Muscle of back (tissue), 13 donors: Measurements from ENCODE around the gene SURF4. TPM values are rescaled to one million over a fixed set of nuclear protein-coding genes. Genes with fewer than 3 reads are reported as not detected.

Source experiments
- DNase-seq, 3 donors: peaks; one replicate each; pipeline versions ENCODE4 v3.0.0 to v3.0.0-alpha.2; 2013
- long read RNA-seq, 9 donors: transcript quantifications; one replicate each; lab custom pipeline, GENCODE V29; 2026
- polyA plus RNA-seq, 10 donors: library from polyadenylated mRNA; unstranded; fragments of 120-200 nt; gene quantifications; one replicate each; pipeline ENCODE4 v1.2.1, GENCODE V29; 2013; ENCODE audit not compliant: insufficient read length in 10 of 10

SURF4 gene
- polyA plus RNA-seq, result 100 to 1,000 TPM in 8 of 10 donors, 10 to 100 TPM in 2; 93.7 to 145 (median 104) TPM
- long read RNA-seq, donor 1, transcript SURF4-202 (6 exons, 2,984 nt), result major isoform, 38 of 39 reads
- long read RNA-seq, donor 1, partial matches to known transcripts, result 0 of 39 reads
- long read RNA-seq, donor 1, other reads (novel, unspliced or antisense), result 0 of 39 reads
- long read RNA-seq, donor 2, transcript SURF4-202 (6 exons, 2,984 nt), result major isoform, 27 of 27 reads
- long read RNA-seq, donor 2, partial matches to known transcripts, result 0 of 27 reads
- long read RNA-seq, donor 2, other reads (novel, unspliced or antisense), result 0 of 27 reads
- long read RNA-seq, donor 3, result 0 reads
- long read RNA-seq, donor 4, transcript SURF4-202 (6 exons, 2,984 nt), result major isoform, 31 of 31 reads
- long read RNA-seq, donor 4, partial matches to known transcripts, result 0 of 31 reads
- long read RNA-seq, donor 4, other reads (novel, unspliced or antisense), result 0 of 31 reads
- long read RNA-seq, donor 5, transcript SURF4-202 (6 exons, 2,984 nt), result major isoform, 58 of 59 reads
- long read RNA-seq, donor 5, partial matches to known transcripts, result 0 of 59 reads
- long read RNA-seq, donor 5, other reads (novel, unspliced or antisense), result 0 of 59 reads
- long read RNA-seq, donor 6, transcript SURF4-202 (6 exons, 2,984 nt), result major isoform, 42 of 48 reads
- long read RNA-seq, donor 6, partial matches to known transcripts, result 6 of 48 reads
- long read RNA-seq, donor 6, other reads (novel, unspliced or antisense), result 0 of 48 reads
- long read RNA-seq, donor 7, transcript SURF4-202 (6 exons, 2,984 nt), result major isoform, 28 of 33 reads
- long read RNA-seq, donor 7, partial matches to known transcripts, result 5 of 33 reads
- long read RNA-seq, donor 7, other reads (novel, unspliced or antisense), result 0 of 33 reads
- long read RNA-seq, donor 8, transcript SURF4-202 (6 exons, 2,984 nt), result major isoform, 46 of 46 reads
- long read RNA-seq, donor 8, partial matches to known transcripts, result 0 of 46 reads
- long read RNA-seq, donor 8, other reads (novel, unspliced or antisense), result 0 of 46 reads
- long read RNA-seq, donor 9, transcript SURF4-202 (6 exons, 2,984 nt), result major isoform, 5 of 5 reads
- long read RNA-seq, donor 9, partial matches to known transcripts, result 0 of 5 reads
- long read RNA-seq, donor 9, other reads (novel, unspliced or antisense), result 0 of 5 reads

DNA sequence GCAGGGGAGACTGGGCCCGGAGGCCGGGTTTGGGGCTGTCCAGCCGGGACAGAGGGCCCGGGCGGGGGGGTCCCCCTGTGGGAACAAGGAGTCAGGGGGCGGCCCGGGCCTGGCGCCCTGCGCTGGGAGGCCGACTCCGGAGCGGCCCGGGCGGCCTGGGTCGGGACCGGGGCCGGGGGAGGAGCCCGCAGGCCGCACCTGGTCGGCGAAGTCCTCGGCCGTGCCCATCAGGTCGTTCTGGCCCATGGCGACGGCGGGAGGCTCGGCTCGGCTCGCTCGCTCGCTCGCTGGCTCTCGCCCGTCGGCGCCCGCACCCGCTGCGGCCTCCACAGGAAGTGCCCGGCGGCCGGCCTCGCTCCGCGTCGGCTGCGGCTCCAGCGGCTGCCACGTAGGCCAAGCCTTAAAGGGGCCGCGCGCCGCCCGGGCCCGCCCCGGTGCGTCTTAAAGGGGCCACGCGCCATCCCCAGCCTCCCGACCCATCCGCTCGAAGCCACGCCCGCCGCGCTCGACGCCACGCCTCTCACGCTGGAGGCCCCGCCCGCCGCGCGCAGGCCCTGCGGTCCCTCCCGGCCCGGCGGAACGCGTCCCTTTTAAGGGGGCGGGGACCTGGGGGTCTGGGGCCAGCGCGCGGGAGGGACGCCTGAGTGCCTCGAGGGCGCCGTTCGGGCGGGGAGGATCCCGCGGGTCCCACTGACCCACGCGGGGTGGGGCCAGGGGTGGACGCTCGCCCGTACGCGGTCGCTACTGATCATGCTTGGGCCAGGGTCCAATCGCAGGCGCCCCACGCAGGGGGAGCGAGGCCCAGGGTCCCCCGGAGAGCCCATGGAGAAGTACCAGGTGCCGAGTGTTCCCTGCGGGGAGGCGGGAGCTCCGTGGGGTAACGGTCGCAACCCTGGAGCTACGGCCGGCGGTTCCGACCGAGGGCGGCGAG, at the start of gene SURF4, which contains the start of gene STKLD1:
Gene SURF4 (minus strand): TSS at position 337 of the 931 bp plus-strand sequence. CDS start 91 bp downstream, at position 246.
Gene STKLD1 (plus strand): TSS at position 643 of the 931 bp plus-strand sequence. CDS start 108 bp downstream, at position 751.
- peak; percentile 97 to 98 (median 97) for DNase-seq

DNA sequence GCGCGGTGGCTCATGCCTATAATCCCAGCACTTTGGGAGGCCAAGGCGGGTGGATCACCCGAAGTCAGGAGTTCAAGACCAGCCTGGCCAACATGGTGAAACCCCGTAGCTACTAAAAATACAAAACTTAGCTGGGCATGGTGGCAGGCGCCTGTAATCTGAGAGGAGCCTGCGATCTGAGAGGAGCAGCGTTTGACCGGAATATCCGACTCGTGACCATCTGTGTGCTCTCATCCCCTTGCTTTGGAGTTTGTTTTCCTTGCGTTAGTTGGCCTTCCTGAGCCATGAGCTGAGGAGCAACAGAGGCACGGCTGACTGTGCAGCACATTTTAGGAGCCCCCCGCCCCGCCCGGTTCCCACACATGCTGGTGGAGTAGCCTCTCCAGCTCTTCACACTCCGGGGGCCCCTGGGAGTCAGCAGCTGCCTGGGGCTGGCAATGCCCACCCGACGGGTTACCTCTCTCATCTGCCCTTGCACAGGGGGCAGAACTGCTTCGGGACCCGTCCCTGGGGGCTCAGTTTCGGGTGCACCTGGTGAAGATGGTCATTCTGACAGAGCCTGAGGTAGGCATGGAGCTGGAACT, 49.3 kb upstream of the SURF4 start:
- DNase-seq, result no peak

DNA sequence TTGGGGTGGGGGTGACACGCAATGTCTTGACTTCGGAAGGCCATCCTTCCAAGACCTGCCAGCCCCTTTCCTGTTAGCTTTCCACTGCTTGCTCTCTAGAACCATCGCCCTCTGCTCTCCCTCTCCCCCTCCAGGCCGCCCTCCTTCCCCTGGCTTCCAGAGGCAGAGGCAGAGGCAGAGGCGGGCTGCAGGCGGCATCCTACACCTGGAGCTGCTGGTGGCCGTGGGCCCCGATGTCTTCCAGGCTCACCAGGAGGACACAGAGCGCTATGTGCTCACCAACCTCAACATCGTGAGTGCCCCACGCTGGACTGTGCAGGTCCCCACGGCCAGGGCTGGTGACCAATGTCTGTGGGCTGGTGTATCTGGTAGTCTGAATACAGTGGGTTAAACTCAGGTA, 48.3 kb upstream of the SURF4 start:
- DNase-seq, result no peak

DNA sequence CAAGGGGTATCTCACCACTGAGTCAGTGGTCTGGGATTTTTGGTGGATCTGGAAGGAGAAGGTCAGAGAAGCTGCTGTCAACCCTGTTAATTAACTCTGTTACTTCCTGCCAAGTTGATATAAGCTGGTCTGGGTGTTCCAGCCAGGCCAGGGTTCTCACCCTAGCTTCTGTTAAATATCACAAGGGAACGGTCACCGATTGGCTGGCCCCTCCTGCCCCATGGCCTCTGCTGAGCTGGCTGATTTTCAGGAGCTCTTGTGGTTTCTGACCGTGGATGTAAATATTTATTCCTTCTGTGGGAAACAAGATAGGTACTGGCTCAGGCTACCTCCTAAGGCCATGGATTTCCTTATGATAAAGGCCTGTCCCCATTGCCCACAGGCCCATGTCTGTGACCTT, 47.4 kb upstream of the SURF4 start:
- DNase-seq, result no peak

DNA sequence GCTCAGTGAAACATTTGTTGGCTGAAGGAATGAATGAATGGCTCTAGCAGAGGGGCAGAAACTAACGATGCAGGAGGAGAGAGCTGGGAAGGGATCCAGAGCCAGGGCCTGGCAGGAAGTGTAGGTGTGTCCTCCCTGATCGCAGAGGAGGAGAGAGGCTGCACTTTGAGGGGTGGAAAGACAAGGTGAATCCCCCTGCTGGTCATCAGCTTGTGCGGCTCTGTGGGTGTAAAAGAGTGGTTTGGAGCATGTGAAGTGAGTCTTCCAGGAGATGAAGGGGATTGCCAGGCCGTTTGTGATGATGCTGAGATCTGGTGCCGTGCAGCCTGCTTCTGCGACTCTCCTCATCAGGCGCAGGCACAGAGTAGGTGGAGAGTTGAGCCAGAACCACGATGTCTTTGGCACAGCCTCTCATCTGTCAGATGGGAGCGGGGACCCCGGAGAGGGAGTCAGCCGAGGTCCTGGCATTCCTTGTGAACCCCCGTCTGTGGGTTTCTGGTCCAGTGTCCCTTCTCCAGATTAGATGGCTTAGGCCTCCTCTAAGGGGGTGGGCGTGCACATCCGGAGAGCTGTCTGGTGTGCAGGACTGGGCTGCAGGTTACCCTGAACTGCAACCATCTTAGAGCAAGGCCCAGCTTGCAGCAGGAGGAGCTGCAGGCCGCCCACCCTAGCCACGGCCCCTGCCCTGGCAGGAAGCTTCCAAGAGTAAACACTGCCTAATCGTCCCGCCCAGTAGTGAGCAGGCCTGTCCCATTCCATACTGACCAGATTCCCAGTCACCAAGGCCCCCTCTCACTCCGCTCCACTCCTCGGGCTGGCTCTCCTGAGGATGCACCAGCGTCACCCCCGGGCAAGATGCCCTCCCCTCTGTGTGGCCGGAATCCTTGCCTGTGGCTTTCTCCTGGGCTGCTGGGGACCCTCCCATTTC, 46.0 kb upstream of the SURF4 start, which contains the start of gene ADAMTS13:
Gene ADAMTS13 (plus strand): TSS at position 753 of the 928 bp plus-strand sequence. CDS start 77 bp downstream, at position 830.
- no peak for DNase-seq

DNA sequence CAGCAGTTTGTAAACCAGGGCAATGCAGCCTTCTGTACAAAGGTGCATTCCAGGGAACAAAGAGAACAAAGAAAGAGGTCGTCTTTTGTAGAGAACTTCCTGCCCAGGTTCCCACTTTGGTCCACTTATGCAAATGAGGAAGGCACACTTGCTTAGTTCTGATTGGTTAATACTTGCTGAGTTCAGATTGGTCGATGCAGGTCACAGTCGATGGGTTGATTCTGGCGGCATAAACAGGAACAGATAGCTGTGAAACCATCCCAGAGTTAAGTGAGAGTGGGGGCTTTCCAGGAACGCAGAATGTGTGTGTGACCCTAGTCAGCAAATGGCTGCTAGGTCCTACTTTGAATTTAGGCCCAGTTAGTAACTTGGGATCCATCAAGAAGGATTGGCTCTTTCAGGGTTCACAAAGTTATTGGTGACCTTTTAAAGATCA, 44.5 kb upstream of the SURF4 start:
- DNase-seq, result no peak

DNA sequence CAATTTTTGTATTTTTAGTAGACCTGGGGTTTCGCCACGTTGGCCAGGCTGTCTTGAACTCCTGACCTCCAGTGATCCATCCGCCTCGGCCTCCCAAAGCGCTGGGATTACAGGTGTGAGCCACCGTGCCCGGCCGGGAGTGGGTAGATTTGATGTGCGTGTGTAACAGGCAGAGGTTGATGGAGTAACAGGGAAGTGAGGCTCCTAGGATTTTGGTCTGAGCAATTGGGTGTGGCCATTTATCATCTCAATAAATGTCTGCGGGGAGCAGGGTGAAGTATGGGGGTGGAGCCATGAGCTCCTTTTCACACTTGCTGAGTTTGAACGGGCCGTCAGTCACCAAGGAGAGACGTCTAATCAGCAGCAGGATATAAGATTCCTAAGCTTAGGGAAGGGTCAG, 43.1 kb upstream of the SURF4 start:
- no peak for DNase-seq

DNA sequence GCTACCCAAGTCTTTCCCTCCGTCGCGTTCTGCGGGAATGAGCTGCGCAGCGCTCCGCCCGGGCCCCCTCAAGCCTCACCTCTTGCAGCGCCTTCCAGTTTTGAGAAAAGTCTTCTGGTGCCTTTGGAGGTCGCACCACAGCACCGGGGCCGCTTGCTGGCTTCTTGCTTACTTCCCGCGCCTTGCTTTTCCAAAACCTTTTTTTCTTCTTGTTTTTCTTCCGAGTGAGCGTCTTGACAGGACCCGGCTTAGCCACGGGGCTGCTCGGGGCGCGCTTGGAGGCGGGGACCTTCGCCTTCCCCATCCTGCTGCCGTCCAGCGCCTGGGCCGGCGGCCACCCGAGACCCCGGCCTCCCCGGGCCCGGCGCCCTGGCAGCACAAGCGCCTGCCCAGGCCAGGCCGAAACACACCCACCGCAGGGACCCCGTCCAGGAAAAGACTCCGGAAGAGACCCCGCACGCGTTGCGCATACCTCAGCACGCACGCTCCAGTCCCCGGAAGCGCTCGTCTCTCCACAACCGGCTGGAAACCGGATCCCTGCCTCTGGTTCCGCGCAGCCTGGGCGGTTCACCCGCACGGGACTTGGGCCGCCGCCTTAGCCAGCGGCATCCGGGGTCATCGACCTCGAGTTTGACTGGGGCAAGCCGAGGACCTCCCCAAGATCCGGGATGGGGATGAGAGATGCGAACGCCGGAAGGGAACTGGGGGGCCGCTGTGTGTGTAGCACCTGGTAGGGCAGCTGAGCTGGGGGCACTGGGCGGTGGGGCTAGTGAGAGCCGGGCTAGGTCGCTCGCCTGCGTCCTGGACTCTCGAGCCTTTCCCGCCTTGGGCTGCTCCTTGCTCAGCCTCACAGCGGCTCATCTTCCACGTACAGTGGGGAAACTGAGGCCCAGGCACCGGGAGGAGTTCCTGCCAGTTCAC, 41.9 kb upstream of the SURF4 start, which contains the start of gene REXO4:
Gene REXO4 (minus strand): TSS at position 470 of the 921 bp plus-strand sequence. CDS start 166 bp downstream, at position 304.
- DNase-seq, result peak; percentile 81 to 97 (median 89)

DNA sequence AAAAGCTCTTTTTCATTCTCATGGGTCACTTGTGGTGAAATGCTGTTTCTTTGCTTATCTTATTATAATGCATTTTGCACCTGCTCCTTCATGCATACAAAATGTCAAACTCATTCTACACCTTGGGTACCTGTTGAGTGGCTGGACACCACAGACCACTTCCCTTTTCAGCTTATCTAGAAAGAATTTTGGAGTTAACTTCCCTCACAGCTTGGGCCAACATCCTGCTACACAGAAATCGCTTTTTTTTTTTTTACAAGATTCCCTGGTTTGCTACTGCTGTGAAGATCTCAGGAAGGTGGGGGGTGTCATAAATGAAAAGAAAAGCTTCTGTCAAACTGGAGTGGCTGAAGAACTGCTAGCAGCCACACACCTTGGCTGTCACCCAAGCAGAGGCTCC, 39.3 kb upstream of the SURF4 start:
- DNase-seq, result no peak

DNA sequence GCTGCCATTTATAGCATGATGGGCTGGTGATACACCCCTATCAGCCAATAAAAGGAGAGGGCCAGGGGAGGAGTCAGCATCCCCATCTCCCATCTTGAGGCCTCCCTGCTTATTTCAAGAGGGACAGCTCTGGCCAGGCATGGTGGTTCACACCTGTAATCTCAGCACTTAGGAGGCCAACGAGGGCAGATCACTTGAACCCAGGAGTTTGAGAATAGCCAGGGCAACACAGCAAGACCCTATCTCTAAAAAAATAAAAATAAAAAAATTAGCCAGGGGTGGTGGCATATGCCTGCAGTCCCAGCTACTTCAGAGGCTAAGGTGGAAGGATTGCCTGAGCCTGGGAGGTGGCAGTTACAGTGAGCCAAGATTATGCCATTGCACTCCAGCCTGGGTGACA, 32.2 kb upstream of the SURF4 start:
- no peak for DNase-seq

DNA sequence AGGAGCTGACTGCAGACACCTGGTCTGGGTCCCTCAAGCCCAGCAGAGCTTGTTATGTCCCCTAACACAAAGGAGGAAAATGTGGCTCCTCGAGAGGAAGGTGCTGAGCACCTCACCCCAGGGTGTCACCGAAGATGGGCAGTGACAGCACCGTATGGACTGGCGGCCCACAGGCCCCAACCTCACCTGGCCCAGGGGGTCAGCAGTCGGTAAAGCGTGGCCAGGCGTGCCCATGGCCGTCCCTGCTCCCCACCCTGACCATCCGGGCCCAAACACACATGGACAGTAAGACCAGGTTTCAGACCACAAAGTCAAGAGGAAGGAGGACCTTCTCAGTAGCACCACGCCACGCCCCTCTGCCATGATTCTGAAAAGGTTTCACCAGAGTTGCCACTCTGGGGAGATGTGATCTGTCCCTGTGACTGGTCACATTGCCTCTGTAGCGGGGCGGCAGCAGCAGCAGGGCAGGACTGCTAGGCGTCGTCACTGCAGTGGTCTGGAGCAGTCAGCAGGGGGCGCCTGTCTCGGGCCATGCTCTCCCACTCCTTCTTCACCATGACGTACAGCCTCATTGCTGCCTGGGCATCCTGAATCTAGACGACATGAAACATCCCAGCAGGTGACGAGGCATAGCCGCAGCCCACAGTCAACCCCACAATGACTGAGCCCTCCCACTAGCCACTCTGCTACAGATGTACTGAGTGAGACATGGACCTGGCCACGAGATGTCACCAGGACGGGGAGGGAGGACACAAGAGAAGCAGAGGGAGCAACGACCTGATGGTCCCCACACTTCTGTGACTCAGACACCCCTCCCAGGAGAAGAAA, 30.8 kb upstream of the SURF4 start:
- DNase-seq, result peak; percentile 36 to 79 (median 65)

DNA sequence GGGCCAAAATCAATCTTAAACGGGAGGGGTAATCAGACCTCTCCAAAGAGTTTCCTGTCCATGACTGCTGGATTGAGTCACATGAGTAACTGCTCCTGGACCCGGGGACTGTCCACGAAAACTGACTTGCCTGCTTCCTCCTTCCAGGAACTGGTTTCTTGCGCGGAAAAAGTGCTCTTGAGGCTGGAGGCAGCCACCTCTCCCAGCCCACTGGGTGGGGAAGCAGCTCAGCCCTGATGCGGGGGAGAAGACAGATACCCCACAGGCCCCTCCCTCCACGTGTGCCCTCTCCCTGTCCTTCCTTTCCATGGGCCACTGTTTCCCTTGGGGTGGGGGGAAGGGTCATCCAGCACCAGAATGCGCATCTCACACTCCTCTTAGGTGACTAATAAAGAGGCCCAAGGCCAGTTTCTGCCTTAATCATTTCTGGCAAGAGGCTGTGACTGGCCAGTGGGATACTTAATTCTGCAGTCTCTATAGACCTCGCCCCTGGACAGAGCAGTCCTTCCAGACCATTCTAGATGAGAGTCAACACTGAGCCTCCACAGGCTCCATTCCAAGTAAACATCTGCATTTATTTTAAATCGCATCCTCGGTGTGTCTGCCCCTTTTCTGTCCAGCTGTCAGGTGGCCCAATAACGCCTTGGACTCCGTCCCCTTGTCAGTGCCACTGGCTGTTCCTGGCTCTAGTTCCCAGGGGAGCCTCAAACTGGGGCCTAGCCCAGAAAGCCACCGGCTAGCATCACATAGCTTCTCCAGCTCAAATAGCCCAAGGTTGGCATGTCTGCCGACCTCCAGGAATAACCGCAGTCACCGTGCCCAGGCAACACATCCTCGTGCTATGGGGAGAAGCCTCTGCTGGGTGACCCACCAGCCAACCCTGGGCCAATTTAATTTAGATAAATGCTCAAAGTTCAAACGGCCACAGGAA, 29.9 kb upstream of the SURF4 start:
- DNase-seq, result peak; percentile 20 to 66 (median 65)

DNA sequence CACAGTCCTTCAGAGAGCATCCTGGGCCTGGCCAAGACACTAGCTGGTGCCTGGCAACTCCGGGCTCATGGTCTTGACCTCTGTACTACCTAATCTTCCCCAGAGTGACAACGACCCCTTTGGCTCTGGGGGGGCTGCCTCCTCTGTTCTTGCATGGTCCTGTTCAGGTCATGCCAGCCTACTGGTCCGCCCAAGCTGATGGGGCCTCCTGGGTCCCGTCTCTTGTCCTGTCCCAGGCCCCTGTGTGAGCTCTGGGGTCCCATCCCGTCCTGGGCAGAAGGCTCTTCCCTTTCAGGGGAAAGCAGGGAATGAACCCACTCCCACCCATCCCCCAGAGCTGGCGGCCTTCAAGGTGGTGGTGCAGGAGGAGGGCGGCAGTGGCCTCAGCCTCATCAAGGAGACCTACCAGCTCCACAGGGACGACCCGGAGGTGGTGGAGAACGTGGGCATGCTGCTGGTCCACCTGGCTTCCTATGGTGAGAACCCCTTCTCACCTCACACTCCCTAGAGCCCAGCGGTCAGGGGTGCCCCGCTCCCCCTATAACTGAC, 28.7 kb upstream of the SURF4 start:
- DNase-seq, result no peak

DNA sequence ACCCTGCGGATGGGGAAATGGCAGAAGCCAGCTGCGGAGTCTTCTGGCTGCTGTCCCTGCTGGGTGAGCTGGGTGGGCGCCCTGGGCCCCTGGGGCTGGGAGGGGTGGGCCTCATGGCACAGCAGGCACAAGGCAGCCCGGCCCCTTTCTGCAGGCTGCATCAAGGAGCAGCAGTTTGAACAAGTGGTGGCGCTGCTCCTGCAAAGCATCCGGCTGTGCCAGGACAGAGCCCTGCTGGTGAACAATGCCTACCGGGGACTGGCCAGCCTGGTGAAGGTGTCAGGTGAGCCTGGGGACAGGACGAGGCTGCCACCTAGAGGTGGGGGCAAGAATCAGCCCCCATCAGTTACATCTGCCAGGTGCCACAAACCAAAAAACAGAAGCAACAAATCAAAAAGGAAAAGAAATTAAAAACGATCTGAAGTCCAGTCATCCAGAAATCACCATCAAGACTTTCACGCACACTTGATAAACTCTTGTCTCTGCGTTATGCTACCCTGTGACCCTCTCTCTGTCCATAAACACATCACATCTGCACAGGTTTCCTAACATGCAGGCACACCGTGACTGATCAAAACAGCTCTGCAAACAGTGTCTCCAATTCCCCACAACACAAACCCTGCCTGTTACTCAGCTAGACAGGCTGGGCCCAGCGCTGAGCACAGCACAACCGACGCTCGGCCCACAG, 28.1 kb upstream of the SURF4 start:
- DNase-seq, result no peak

DNA sequence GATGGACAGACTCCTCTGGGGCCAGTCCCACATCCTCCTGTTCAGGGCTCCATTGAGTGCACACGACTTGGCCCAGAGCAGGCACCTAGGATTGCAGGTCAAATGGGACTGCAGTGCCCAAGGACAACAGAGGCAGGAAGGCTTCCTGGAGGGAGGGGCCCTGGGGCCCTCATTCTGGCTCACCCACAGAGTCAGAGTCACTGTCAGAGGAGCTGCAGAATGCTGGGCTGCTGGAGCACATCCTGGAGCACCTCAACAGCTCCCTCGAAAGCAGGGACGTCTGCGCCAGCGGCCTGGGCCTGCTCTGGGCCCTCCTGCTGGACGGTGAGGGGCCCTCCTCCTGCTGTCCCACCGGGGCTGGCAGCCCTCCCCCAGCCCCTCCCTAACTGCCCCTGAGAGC, 26.8 kb upstream of the SURF4 start:
- DNase-seq, result no peak
